Neural cell (in vitro differentiated cells): Measurements from ENCODE around the gene APOL5. TPM values are rescaled to one million over a fixed set of nuclear protein-coding genes. Genes with fewer than 3 reads are reported as not detected.
"Not testable (repeated sequence)": the region's sequence is repeated elsewhere in the genome, so short reads cannot be mapped to it uniquely, and the experiment has no call there.

ENCODE experiments used
- H2AFZ ChIP-seq: fragments of 200-600, 300-800 bp; sonication (generic), shearing (Covaris generic); 2 replicates; pipeline ENCODE4 v1.6.0; 2014; ENCODE audit warnings: low read depth, mild to moderate bottlenecking, antibody characterized with exemption, low read length, moderate library complexity
- H3F3A ChIP-seq: fragments of 200-600 bp; shearing (Covaris generic); 2 replicates; pipeline ENCODE4 v1.6.1; 2016; ENCODE audit warnings: mild to moderate bottlenecking, moderate library complexity, mixed read lengths, antibody characterized with exemption, low read length; ENCODE audit not compliant: insufficient read depth, poor library complexity, severe bottlenecking
- H3K27ac ChIP-seq: fragments of 200-600, 300-800 bp; sonication (generic), shearing (Covaris generic); 2 replicates; pipeline ENCODE4 v1.5.1; 2014; ENCODE audit warnings: mild to moderate bottlenecking, low read length, moderate library complexity
- H3K27me3 ChIP-seq: fragments of 300-800, 200-600 bp; sonication (generic), shearing (Covaris generic); 2 replicates; pipeline ENCODE4 v1.6.0; 2014; ENCODE audit warnings: mild to moderate bottlenecking, low read depth, low read length, moderate library complexity; ENCODE audit not compliant: insufficient read depth
- H3K36me3 ChIP-seq: fragments of 300-800, 200-600 bp; sonication (generic), shearing (Covaris generic); 2 replicates; pipeline ENCODE4 v1.5.1; 2014; ENCODE audit warnings: mild to moderate bottlenecking, antibody characterized with exemption, low read length, moderate library complexity; ENCODE audit not compliant: insufficient read depth
- H3K4me2 ChIP-seq: fragments of 300-800, 200-600 bp; sonication (generic), shearing (Covaris generic); 2 replicates; pipeline ENCODE4 v1.6.0; 2014; ENCODE audit warnings: mild to moderate bottlenecking, low read length
- H3K4me3 ChIP-seq: fragments of 300-800, 200-600 bp; sonication (generic), shearing (Covaris generic); 2 replicates; pipeline ENCODE4 v1.5.1; 2014; ENCODE audit warnings: mild to moderate bottlenecking, low read length, moderate library complexity
- H3K79me2 ChIP-seq: fragments of 200-600 bp; shearing (Covaris generic); replicated peaks from 2 replicates; pipeline ENCODE4 v1.6.0; 2014; ENCODE audit warnings: mild to moderate bottlenecking, low read length, moderate library complexity; ENCODE audit not compliant: insufficient read depth
- H3K9ac ChIP-seq: fragments of 300-800, 200-600 bp; sonication (generic), shearing (Covaris generic); 2 replicates; pipeline ENCODE4 v1.6.1; 2016; ENCODE audit warnings: mild to moderate bottlenecking, low read length, mixed read lengths
- H3K9me2 ChIP-seq: fragments of 200-600 bp; shearing (Covaris generic); 2 replicates; pipeline ENCODE4 v1.6.1; 2016; ENCODE audit warnings: mild to moderate bottlenecking, low read length, mixed read lengths; ENCODE audit not compliant: insufficient read depth
- H3K9me3 ChIP-seq: fragments of 200-600, 300-800 bp; sonication (generic), shearing (Covaris generic); 2 replicates; pipeline ENCODE4 v1.6.1; 2016; ENCODE audit warnings: mild to moderate bottlenecking, mixed run types, low read length, moderate library complexity, mixed read lengths
- H4K20me1 ChIP-seq: fragments of 200-600 bp; shearing (Covaris generic); 2 replicates; pipeline ENCODE4 v1.6.1; 2016; ENCODE audit warnings: mild to moderate bottlenecking, mixed run types; ENCODE audit not compliant: insufficient read depth
- EP300 ChIP-seq: fragments of 450-650 bp; conservative IDR thresholded peaks from 2 replicates; pipeline ENCODE4 v1.6.1; 2014; ENCODE audit warnings: antibody characterized with exemption, mild to moderate bottlenecking, moderate library complexity; ENCODE audit not compliant: poor library complexity, severe bottlenecking
- EZH2 ChIP-seq: fragments of 200-600, 300-800 bp; shearing (Covaris generic), sonication (generic); IDR thresholded peaks from 2 replicates; pipeline ENCODE4 v1.6.1; 2014; ENCODE audit warnings: antibody characterized with exemption, low read length, borderline replicate concordance, mild to moderate bottlenecking; ENCODE audit not compliant: insufficient read depth, poor library complexity, severe bottlenecking
- MXI1 ChIP-seq: fragments of 450-650 bp; conservative IDR thresholded peaks from 2 replicates; pipeline ENCODE4 v1.6.1; 2014; ENCODE audit warnings: antibody characterized with exemption, mild to moderate bottlenecking; ENCODE audit not compliant: poor library complexity, severe bottlenecking
- POLR2AphosphoS5 ChIP-seq: IDR thresholded peaks from 2 replicates; pipeline ENCODE4 v1.6.1; 2012
- RAD21 ChIP-seq: fragments of 450-650 bp; conservative IDR thresholded peaks from 2 replicates; pipeline ENCODE4 v1.6.1; 2014; ENCODE audit warnings: antibody characterized with exemption, mild to moderate bottlenecking, moderate library complexity
- SMC3 ChIP-seq: fragments of 450-650 bp; conservative IDR thresholded peaks from 2 replicates; pipeline ENCODE4 v1.6.1; 2014; ENCODE audit warnings: antibody characterized with exemption, mild to moderate bottlenecking, moderate library complexity; ENCODE audit not compliant: poor library complexity
- TAF1 ChIP-seq: IDR thresholded peaks from 2 replicates; pipeline ENCODE4 v1.6.1; 2012; ENCODE audit warnings: low read depth
- polyA minus RNA-seq: library from RNA; depleted of rRNA, polyadenylated mRNA; stranded (reverse); fragments of >200 nt; gene quantifications from 2 replicates; pipeline ENCODE4 v1.2.3, GENCODE V29; 2014
- polyA plus RNA-seq: library from polyadenylated mRNA; depleted of rRNA; stranded (reverse); fragments of >200 nt; gene quantifications from 2 replicates; pipeline ENCODE4 v1.2.3, GENCODE V29; 2014
- TF ChIP-seq, protein P1 (sequence below): fragments of 450-650 bp; IDR thresholded peaks from 2 replicates; pipeline ENCODE4 v1.5.1; 2014; ENCODE audit warnings: antibody characterized with exemption, mild to moderate bottlenecking, moderate library complexity; ENCODE audit not compliant: poor library complexity, severe bottlenecking

Gene APOL5
- not detected in 2 replicates for polyA plus RNA-seq
- polyA minus RNA-seq = not detected in 2 replicates

GRCh38 chr22:35717572-35717971 is at the start of gene APOL5:
TSS of gene APOL5 (plus strand) at chr22:35717872. CDS start at chr22:35717872, 0 bp downstream.
- Histone ChIP-seq H3F3A (no peaks in the 10 kb centered on the region), H3K9me3 (no peaks in the 10 kb centered on the region), H3K4me2 (no peak within 1 kb of the TSS), H3K9me2 (no peaks in the 10 kb centered on the region), H3K36me3 (no peaks in the 10 kb centered on the region), H3K27ac (no peak within 1 kb of the TSS), H3K4me3 (no peak within 1 kb of the TSS), H3K79me2 (no peaks in the 10 kb centered on the region), H4K20me1 (no peaks in the 10 kb centered on the region), H3K9ac (no peak within 1 kb of the TSS), H2AFZ (no peak within 1 kb of the TSS), H3K27me3 (no peaks in the 10 kb centered on the region)
- TF ChIP-seq POLR2AphosphoS5 = no peak
- no peak for TF ChIP-seq SMC3
- TF ChIP-seq TAF1 = no peak
- TF ChIP-seq EZH2 = no peak
- no peak for TF ChIP-seq EP300
- no peak for TF ChIP-seq MXI1

DNA sequence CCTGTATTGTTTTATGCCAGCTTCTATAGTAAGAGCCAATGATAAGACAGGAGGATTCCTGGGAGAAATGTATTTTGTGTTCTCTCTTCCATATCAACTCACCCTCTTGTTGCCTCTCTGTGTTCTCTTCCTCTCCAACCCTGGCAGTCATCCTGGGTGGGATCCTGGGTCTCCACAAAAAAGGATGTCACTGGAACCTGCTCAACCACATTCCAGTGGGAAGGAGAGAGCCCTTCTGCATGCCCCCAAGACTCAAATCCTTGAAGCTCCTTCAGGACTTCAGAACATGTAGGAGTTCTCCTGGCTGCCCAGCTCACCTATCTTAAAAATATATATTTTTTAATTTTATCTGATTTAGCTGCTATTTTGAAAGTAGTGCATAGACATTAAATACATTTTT is 43.3 kb upstream of the APOL5 start:
- Histone ChIP-seq H3K4me3 (no peak overlapping the region), H3K4me2 (no peak overlapping the region), H3K27me3 (no peaks in the 10 kb centered on the region), H3K27ac (no peak overlapping the region), H3F3A (no peaks in the 10 kb centered on the region), H4K20me1 (no peaks in the 10 kb centered on the region), H3K9me3 (no peaks in the 10 kb centered on the region), H2AFZ (no peak overlapping the region), H3K9ac (no peak overlapping the region), H3K79me2 (no peaks in the 10 kb centered on the region), H3K36me3 (no peaks in the 10 kb centered on the region), H3K9me2 (no peaks in the 10 kb centered on the region)
- no peak for TF ChIP-seq RAD21

DNA sequence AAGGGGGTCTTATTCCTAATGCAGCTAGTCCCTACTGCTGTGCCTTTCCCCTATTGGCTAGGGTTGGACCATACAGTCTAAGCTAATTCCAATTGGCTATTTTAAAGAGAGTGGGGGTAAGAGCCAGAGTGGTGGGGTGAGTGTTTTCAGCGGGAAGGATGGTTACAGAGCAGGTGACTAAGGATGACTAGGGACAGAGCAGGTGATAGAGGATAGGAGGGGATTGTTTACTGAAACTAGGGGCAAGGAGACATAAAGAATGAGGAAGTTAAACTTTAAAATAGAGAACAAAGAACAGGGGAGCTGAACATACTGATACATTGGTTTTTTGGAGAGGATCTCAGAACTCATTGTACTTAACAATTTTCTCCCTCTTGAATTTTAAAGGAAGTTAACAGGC is 41.6 kb upstream of the APOL5 start:
- not testable (repeated sequence) for H3F3A ChIP-seq, H3K79me2 ChIP-seq, H3K9me3 ChIP-seq, H3K4me3 ChIP-seq, H3K4me2 ChIP-seq, H2AFZ ChIP-seq, H4K20me1 ChIP-seq, H3K9me2 ChIP-seq, H3K27ac ChIP-seq, H3K27me3 ChIP-seq, H3K36me3 ChIP-seq, H3K9ac ChIP-seq

GRCh38 chr22:35677460-35678187 is 40.0 kb upstream of the APOL5 start:
- H3K27me3 ChIP-seq = no peaks in the 10 kb centered on the region
- no peak overlapping the region for H3K9ac ChIP-seq
- H3K36me3 ChIP-seq = no peaks in the 10 kb centered on the region
- H3K79me2 ChIP-seq = no peaks in the 10 kb centered on the region
- H3K9me2 ChIP-seq = no peaks in the 10 kb centered on the region
- no peak for TF ChIP-seq TAF1
- no peak for TF ChIP-seq POLR2AphosphoS5
- TF ChIP-seq, protein P1, sequence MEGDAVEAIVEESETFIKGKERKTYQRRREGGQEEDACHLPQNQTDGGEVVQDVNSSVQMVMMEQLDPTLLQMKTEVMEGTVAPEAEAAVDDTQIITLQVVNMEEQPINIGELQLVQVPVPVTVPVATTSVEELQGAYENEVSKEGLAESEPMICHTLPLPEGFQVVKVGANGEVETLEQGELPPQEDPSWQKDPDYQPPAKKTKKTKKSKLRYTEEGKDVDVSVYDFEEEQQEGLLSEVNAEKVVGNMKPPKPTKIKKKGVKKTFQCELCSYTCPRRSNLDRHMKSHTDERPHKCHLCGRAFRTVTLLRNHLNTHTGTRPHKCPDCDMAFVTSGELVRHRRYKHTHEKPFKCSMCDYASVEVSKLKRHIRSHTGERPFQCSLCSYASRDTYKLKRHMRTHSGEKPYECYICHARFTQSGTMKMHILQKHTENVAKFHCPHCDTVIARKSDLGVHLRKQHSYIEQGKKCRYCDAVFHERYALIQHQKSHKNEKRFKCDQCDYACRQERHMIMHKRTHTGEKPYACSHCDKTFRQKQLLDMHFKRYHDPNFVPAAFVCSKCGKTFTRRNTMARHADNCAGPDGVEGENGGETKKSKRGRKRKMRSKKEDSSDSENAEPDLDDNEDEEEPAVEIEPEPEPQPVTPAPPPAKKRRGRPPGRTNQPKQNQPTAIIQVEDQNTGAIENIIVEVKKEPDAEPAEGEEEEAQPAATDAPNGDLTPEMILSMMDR = no peak
- TF ChIP-seq EP300 = no peak
- no peak overlapping the region for H3K4me3 ChIP-seq
- no peak overlapping the region for H3K4me2 ChIP-seq
- no peaks in the 10 kb centered on the region for H3K9me3 ChIP-seq
- no peak overlapping the region for H3K27ac ChIP-seq
- no peaks in the 10 kb centered on the region for H3F3A ChIP-seq
- H2AFZ ChIP-seq = no peak overlapping the region
- H4K20me1 ChIP-seq = no peaks in the 10 kb centered on the region
